RWPE1 (cell line): ENCODE data around the gene FERMT1.

Source experiments
- CTCF ChIA-PET: fragments of 350-600 bp; sonication (Branson Sonifier 250); formaldehyde crosslinking; extraction: SDS; loops from one replicate; lab custom pipeline; 2021; lab: Yijun Ruan, JAX
- POLR2A ChIA-PET: fragments of 400-600 bp; formaldehyde crosslinking; extraction: SDS; loops from one replicate; lab custom pipeline; 2020; ENCODE audit warnings: antibody characterized with exemption; ENCODE audit not compliant: low non-redundant PET; lab: Yijun Ruan, JAX
- DNase-seq: peaks from one replicate; pipeline ENCODE4 v3.0.0; 2012; ENCODE audit warnings: low spot score
- H3K27ac ChIP-seq: fragments of 450-650 bp; 2 replicates; pipeline ENCODE4 v1.5.1; 2017
- TF ChIP-seq, protein P1 (sequence below): fragments of 450-650 bp; conservative IDR thresholded peaks from 2 replicates; pipeline ENCODE4 v1.5.1; 2017; ENCODE audit warnings: low read depth, mild to moderate bottlenecking

The FERMT1 gene

DNA sequence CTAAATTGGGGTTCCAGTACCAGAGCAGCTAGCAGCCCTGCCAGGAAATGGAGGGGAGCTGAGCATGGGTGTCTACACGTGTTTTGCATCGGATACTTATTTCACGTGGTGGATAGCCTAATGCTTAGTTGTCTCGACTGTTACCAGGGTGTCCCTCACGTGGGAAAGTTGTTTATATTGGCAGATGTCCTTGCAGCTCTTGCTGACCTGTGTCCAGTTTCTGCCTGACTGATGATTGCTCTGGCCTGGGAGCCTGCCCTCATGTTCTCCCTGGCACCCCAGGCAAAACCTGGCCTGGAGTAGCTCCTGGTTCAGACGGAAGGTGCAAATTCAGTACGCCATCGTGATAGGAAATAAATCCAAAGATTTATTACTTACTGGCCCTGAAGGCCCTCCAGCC lies 11.8 kb upstream of the FERMT1 start:
- POLR2A ChIA-PET = no interaction called here
- TF ChIP-seq, protein P1, sequence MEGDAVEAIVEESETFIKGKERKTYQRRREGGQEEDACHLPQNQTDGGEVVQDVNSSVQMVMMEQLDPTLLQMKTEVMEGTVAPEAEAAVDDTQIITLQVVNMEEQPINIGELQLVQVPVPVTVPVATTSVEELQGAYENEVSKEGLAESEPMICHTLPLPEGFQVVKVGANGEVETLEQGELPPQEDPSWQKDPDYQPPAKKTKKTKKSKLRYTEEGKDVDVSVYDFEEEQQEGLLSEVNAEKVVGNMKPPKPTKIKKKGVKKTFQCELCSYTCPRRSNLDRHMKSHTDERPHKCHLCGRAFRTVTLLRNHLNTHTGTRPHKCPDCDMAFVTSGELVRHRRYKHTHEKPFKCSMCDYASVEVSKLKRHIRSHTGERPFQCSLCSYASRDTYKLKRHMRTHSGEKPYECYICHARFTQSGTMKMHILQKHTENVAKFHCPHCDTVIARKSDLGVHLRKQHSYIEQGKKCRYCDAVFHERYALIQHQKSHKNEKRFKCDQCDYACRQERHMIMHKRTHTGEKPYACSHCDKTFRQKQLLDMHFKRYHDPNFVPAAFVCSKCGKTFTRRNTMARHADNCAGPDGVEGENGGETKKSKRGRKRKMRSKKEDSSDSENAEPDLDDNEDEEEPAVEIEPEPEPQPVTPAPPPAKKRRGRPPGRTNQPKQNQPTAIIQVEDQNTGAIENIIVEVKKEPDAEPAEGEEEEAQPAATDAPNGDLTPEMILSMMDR = no peak
- CTCF ChIA-PET = interaction anchor here (0.6 kb wide), 1 partner anchor 13 kb away, joined by 3 read pairs; no protein-coding TSS in a partner anchor
- DNase-seq = no peak
- no peak overlapping the region for H3K27ac ChIP-seq

DNA sequence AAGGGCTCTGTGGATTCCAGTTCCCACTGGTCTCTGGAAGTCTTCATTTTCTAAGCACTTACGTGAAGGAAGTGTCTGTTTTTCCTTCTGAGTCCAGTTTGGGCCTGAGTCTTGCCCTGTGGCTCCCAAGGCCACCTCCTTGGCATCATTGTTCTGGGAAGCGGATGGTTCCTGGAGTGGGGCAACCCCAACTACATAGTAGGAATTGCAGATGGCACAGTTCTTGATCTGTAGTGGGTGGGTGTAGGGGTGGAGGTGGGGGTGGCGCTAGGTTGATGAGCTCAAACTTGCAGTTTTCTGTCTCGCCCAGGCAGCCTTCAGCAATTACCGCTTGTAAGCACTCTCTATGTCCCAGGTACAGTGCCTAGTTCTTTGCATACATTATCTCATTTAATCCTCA lies 7.2 kb upstream of the FERMT1 start:
- H3K27ac ChIP-seq = no peak overlapping the region
- TF ChIP-seq, protein P1 = no peak
- ChIA-PET CTCF (no interaction called here), POLR2A (no interaction called here)
- DNase-seq = no peak

GRCh38 chr20:6127825-6128224 lies 5.0 kb upstream of the FERMT1 start:
- CTCF ChIA-PET = interaction anchor here (0.6 to 0.9 kb wide), 2 partner anchors 22 to 46 kb away, joined by 3 to 4 read pairs; no protein-coding TSS in a partner anchor
- POLR2A ChIA-PET = no interaction called here
- H3K27ac ChIP-seq = no peak overlapping the region
- no peak for DNase-seq
- TF ChIP-seq, protein P1 = no peak

- TF ChIP-seq, protein P1 = no peak
- CTCF ChIA-PET = no interaction called here
- no peak overlapping the region for H3K27ac ChIP-seq
- no peak for DNase-seq
- POLR2A ChIA-PET = no interaction called here
These were observed 4.0 kb upstream of the FERMT1 start for GRCh38 chr20:6126846-6127245.

DNA sequence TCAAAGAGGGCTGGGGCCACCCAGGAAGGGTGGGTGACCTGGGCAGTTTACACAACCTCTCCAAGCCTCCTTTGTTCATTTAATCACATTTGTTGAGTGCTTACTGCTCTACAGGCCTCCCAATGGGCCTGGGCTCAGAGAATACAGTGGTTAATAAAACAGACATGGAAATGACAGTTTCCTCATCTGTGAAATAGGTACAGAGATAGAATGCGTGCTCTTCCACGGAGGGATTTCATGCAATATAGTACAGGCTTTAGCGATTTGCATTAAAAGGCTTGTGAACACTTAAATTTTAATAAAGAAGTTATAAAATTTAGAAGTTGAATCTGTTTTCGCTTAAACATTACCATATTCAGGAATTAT lies 802 bp upstream of the FERMT1 start:
- CTCF ChIA-PET = no interaction called here
- POLR2A ChIA-PET = interaction anchor here (0.6 kb wide), 1 partner anchor 970 kb away, joined by 3 read pairs; no protein-coding TSS in a partner anchor
- TF ChIP-seq, protein P1 = no peak
- no peak for DNase-seq
- peak overlapping the region; percentile 99 for H3K27ac ChIP-seq

DNA sequence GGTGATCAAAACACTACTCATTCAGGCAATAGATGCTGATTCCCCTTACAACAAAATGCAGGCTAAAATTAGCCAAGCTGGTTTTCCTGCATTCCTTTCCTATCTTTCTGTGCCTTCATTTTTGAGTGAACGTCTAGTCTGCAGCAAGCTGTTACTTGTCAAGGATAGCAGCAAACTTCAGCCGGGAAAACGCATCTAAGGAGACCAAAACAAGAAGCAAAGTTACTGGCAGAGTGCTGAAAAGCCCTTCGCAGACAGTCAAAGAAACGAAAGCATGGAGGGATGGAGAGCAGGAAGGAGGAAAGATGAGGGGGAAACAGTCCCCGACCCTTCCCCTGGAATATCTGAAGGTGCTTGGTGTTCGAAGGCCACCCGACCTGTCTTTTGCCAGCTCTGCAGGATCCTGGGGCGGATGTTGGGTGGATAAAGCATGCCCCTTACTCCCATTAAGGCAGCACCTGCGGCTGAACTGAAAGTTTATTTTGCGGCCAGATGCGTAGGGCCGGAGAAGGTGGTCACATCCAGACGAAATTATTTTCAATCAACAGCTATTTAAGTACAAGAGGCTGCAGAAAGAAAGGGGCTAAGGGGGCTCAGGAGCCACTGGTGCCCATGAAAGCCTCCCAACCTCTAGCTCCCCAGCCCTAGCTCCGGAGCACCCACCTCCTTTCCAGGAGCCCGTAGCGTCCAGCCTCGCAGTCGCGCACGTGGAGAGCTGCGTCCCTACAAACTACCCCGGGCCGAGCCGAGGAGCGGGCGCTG lies 538 bp downstream of the FERMT1 start:
- H3K27ac ChIP-seq = peak overlapping the region; percentile 99
- POLR2A ChIA-PET = no interaction called here
- TF ChIP-seq, protein P1 = no peak
- CTCF ChIA-PET = no interaction called here
- peak; percentile 72 for DNase-seq
